ENCODE results near the gene CNKSR3.

DNA sequence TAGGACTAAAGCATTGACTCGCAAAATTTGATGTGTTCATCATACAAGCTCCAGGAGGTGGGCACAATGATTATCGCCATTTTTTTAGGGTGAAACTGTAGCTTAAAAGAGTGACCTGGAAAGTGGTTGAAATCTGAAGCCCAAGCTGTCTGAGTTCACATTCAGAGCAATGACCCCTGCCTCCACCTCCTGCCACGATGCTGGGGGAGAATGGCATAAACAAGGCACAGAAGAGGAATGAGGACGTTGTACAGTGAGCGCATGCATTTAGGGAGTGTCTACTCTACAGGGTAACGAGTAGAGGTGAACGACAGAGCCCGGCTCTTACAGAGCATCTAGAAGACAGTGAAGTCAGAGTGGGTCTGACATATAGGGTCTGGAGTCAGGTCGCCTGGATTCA lies 37.2 kb downstream of the CNKSR3 start:
- TF ChIP-seq EP300 (IDR thresholded peaks at IDR 0.05): no peak
- TF ChIP-seq POLR2AphosphoS5 (IDR thresholded peaks at IDR 0.05): no peak
- TF ChIP-seq POLR2A (IDR thresholded peaks at IDR 0.05): no peak
